ENCODE measurements around the gene TTC7B.

TTC7B gene

DNA sequence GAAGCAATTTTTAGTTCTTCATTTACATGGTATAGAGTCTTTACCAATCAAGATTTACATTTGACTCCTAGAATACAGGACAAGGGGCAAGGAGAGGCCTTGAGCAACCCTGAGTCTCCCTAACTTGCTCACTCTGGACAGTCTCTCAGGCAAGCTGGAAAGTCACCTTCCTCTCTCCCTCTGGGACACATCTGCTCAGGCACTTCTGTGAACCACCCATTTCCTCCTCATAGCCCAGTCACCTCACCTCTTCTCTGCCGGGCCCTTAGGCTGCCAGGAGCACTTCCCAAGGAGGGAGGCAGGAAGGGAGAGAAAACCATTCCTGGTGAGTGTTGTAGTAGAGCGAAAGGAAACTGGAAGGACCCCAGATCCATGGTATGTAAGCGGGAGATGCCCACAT, 202.8 kb downstream of the TTC7B start:
- no peak for DNase-seq

DNA sequence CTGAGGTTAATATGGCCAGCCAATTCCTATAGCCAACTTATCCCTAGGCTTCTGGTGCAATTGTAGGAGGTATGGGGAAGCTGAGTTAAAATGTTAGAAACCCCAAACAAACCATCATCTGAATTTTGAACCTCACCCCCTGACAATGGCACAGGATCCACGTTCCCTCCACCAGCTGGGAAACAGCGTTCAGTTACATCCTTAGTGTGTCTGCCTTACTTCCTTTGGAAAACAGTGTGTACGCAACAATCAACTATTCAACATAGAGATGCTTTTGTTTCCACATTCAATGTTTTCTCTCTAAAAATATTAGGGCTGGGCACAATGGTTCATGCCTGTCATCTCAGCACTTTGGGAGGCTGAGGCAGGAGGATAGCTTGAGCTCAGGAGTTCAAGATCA, 203.4 kb downstream of the TTC7B start:
- no peak for DNase-seq

DNA sequence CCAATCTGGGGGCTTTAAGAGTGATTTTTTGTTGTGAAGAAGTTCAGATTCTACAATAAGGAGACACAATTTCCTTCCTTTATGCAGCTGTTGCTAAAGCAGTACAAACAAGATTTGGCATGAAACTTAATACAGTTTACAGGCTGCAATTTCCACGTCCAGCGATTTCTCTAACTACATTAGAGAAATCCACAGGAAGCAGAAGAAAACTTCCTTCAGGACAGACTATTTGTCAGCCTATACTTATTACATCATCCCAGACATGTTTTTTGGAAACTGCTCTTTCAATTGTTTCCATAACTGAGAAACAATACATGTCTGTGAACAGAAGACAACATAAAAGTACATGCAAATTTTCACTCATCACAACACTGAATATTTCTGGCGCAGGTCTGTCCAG, 204.3 kb downstream of the TTC7B start:
- DNase-seq, result no peak

DNA sequence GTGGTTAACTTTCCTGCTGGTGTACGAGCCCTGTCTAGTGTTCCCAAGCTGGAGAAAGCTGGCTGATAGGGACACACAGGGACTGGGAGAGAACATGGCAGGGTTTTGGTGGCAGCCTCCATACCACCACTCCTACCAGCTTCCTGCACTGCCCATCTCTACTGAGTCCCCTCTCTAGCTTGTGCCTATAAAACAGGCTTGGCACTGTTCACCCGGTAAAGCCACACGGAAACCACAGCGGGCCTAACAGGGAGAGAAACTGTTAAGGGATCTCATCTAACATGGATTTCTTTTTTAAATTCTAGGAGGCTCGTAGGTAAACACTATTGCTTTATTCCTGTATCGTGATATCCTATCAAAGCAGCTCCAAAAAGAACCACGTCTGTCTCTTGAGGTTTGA, 204.7 kb downstream of the TTC7B start:
- DNase-seq, result no peak

DNA sequence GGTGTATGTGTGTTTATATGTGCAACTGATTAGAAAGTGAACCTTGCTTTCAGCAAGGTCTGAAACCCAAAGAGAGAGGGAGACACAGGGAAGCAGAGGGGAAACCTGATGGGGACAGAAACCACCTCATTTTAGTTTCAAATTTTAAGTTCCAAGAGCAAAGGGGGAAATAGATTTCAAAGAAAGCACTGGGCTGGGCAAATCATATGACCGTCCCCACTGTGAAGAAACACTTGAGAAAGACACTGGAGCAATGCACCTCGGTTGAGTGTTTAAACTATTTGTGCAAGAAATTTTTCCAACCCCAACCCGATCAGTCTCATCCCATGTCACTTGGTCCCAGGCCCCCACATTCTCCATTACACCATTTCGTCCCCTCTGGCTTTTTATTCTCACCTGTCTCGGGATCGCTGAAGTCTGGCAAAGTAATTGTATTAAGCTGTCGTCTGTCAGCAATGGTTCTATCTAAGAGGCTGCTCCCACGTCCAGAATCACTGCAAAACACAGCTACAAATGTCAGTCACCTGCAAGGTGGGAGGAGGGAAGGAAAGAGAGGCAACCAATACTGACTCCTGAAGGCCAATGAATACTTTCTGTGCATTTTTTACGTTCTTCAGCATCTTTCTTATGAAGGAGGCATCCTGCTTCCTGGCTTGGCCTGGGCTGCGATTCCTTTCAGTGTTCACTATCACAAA, 205.7 kb downstream of the TTC7B start:
- no peak for DNase-seq

DNA sequence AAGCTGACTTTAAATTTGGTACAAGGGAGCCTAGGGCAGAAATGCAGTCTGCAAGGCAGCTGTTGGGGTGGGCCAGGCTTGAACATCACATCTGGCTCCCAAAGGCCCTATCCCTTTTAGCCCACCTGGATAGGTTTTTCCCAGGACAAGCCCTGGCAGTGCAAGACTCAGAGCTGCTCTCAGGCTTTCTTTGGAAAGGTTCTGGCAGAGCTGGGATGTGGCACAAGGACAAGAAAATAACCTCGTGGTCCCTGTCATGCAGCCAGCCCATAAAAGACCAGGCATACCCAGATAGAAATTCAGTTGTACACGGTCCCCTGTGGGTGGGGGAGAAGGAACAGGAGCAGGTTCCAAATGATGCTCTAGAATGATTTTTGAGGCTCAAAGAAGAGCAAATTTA, 206.9 kb downstream of the TTC7B start:
- DNase-seq, result no peak

DNA sequence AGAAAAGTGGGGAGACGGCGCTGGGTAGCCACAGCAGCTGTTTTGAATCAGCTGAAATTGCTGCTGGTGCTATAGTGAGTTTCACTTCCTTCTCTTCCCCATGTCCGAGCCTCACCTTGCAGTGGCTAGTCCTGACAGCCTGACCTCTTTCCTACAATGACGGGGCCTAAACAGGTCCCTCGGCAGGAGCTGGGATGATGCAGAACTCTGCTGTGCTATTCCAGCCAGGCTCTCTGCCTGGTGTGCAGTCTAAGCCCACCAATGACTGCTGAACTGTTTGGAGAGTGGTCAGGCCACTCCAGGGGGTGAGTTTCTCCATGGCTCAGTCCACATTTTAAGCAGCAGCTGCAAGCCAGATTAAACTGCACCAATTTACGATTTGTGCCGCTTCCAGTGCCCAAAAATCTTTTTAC, 207.3 kb downstream of the TTC7B start:
- DNase-seq, result no peak

DNA sequence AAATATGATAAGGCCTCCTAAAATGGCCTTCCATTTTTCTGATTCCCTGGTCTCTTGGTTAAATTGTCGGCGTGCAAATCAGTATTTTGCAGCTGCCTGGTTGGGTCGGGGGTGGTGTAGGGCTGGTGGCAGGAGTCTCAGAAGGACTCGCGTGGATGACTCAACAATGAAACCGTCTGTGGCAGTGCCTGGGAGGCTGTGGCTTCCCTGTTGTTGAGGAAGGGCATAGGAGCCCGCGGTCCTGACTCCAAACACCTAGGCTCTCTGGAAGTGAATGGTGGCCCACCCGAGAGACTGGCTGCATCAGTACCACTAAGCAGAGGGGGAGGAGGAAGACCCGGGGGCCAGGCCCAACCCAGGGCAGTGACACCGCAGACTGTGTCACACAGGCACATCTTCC, 207.9 kb downstream of the TTC7B start:
- DNase-seq, result no peak

DNA sequence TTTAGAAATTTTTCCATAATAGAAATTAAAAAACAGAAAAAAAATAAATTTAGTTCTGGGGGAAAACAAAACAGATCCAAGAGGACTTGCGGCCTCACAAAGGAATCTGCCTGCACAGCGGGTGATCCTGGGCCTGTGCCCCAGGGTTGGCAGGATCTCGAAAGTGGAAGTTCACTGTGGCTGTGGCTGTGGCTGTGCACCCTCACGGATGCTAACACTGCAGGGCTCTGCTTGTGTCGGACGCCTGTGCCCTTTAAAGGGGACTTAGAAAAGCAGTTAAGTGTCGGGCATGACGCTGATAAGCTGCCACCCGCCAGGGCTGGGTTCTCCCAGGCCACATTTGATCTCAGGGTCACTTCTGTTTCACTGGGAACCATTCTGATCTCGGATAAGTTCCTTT, 209.1 kb downstream of the TTC7B start:
- DNase-seq, result no peak

DNA sequence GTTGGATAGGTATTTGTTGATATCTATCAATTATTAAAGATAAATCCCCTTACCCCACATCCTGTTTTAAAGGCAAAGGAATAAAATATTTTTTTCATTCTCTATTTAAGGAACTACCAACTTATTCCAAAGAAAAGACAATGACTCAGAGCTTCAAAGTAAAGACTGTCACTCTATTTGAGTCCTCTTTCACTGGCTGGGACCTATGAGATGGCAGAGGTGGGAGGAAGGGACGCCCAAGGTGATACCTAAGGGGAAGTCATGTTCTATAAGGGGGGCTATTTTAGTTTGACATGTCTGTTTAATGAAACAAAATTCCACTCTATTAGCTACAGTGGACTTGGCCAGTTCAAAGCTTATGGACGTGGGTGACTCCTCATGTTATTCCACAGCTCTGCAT, 209.8 kb downstream of the TTC7B start:
- DNase-seq, result no peak

DNA sequence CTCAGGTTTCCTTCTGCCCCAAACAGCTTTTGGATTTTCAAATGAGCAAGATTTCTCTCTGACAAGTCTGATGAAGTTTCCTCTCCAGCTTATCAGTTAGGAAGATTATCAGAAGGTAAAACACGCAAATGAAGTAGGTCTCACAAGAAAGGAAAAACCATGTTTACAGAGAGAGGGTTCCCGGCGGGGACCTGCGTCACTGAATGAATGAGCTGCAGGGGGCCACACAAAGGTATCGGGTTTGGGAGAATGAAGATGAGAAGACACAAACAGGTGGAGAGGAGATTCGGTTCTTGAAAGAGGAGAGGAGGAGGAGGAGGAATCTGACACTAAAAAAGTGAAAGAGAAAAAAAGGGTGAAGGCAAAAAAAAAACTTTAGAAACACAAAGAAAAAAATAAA, 210.8 kb downstream of the TTC7B start:
- DNase-seq, result no peak

DNA sequence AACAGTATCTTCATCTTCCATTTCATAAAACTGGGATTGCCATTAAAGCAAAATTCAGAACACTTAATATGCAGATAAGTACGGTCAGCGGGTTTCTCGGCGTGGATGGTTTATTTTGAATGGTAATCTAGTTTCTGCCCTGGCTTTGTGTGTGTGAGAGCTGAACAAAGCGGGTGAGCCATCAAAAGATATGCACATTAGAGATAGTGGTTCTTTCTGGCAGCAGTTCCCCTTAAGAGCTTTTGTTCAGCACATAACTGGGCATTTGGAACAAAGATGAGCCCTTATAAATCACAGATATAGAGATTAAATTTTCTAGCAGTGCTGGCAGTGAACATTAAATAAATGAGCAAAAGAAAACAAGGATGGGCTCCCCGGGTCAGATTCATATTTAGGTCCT, 211.9 kb downstream of the TTC7B start:
- DNase-seq, result no peak

DNA sequence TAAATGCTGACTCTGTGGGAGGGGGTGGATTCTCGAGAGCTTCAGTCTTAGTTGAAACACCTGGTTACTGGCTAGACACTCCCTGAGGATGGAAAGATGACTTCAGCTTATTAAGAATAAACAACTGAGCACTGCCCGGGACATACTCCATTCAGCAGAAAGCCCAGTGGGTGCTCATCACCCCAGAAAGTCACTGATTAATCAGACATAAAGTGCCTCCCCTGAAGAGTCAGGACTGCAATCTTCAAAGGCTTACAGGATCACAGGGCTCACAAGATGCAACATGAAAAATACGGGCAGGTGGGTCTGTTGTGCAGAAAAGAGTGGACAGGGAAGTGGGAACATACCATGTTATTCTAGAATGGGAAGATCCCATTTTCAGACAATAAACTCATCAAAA, 212.4 kb downstream of the TTC7B start:
- DNase-seq, result no peak

DNA sequence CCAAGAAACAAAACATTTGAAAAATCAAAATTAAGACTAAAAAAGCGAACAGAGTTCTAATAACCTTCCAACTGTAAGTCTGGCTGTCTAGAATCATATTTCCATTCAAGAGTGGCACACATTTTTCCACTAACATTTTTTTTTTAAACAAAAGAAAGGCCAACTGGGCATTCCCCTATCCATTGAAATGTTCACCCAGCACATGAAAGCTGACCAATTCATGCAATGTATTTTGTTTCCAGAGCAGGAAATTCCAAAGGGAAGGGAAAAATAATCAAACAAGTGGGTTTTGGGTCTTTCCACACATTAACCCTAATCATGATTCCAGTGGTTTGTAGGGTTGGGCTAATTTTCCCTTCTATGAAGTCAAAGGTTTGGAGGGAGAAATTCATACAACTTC, 212.9 kb downstream of the TTC7B start:
- no peak for DNase-seq

DNA sequence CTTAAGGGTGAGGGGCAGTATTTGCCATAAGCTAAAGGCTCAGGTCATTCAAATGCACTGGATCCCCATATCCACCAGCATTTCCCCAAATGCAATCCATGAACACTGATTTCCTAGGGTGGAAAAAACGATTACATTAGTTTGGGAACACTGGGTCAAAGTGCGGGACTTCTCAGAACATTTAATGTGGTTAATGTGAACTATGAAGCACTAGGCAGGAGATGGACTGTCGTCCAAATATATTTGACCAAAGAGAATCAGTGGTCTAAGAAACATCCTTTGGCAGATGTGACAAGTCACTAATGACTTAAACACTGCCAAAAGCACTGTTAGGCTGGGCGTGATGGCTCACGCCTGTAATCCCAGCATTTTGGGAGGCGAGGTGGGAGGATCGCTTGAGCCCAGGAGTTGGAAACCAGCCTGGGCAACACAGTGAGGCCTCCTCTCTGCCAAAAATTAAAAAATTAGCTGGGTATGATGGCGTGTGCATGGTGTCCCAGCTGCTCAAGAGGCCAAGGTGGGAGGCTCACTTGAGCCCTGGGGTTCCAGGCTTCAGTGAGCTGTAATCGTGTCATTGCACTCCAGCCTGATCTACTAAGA, 214.0 kb downstream of the TTC7B start:
- DNase-seq, result no peak

DNA sequence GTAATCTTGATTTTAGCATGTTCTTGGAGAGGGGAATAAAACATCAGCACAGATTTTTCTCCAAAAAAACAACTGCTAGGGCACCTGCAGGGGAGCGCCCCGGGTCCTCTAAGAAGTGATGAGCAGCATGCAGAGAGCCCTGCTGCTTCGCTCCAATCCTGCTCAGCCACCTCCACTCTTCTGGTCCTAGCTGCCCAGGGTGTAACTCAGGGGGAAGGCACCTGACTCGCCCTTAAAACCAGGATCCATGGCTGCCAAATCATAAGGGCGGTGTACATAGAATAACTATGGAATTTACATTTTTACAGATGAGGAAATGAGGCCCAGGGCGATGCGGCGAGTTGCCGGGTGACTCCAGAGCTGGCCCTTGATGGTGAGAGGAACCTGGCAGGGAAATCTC, 214.7 kb downstream of the TTC7B start:
- DNase-seq, result no peak

DNA sequence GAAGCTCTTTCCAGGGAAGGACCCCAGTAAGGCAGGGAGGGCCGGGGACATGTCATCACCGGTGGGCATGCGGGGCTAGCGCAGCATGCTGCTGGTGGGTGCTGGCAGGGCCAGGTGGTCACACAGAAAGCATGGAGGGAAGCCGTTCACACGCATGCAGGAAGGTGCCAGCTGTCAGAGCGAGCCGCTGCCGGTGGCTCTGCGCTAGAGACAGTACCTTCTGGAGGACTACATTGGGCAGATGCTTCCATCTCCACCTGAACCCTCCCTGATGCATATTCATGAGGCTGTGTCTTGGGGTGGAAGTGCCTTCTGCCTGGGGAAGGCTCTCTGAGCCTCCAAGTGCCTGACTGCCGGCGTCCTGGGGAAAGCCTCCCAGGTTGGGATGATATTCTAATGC, 215.6 kb downstream of the TTC7B start:
- no peak for DNase-seq

DNA sequence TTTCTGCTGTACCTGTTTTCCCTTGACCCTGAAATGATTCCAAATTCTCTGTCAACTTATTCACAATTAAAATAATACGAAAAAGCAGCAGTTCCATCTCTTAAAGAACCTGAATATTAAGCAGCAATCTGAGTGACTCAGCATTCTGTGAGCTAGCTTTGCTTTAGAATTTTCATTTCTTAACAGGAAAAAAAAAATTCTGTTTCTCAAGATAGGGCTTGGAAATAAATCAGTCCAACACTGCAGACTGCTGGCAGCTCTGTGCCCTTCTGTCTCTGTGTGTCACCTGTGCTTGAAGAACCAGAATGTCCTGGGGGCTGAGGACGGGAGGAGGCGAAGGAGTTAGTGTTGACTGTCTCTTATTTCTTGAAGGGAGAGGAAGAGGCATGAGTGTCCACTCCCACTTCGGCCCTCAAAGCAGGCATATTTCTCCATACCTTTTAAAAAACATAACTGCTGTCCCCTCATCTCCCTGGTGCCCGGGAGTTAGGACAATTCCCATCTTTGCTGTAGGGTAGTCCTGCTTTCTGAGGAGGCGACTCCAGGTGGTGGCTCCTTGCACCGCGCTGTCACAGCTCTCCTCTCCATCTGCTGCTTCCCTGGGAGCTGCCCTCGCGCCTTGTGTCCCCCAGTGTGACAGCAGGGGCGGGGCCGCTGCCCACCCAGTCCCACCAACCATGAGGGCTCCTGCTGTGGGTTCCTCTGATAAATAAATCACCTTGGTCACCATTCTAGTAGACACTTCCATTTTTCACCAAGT, 216.3 kb downstream of the TTC7B start:
- DNase-seq, result no peak

DNA sequence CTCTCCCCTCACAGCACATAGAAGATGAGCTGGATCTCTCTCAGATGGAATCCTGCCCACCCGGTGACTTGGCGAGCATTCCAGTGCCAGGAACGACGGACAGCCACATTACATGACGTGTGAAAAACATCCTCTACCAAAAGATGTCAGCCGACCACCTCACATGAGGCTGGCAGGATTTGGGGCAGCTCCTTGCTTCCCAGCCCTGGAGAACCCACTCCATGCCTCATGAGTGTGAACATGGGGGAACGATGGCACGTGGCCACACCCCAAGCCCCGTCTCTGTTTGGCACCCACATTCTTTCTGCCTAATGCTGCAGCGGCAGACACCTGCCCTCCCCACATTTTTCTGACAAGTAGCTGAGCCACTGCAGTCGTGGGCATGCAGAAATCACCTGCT, 216.9 kb downstream of the TTC7B start:
- no peak for DNase-seq

DNA sequence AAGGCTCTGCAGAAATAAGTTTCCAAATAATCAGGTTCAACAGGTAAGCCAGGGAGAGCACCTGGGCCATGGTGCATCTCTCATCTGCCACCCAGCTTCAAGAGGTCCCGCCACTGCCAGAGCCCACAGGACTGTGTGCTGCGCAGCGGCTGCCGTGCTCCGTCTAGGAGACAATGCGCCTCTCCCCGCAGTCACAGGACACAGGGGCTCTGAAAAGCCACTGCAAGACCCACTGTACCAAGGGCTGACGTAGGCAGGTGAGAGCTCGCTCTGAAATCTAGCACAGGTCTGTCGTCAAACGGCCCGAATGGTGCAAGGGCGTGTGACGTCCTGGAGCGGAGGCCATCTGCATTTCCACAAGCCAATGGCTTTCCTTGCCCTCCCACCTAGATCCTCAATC, 218.3 kb downstream of the TTC7B start:
- no peak for DNase-seq

DNA sequence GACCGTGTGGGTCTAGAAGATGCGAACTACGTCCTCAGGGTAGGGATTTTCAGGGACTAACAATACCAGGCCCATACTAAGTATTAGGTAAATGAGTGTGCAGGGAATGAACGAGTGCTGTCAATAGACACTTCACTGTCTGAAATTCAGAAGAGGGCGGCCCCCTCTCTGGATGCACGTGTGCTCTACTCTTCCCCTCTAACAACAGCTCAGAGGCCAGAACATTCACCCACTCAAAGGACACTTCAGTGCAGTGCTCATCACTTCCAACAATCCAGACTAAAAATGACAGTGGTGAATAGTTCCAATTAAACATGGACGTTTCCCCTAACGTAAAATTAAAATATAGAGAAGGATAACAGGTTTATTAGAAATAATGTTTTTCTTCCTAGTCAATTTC, 219.5 kb downstream of the TTC7B start:
- DNase-seq, result no peak

DNA sequence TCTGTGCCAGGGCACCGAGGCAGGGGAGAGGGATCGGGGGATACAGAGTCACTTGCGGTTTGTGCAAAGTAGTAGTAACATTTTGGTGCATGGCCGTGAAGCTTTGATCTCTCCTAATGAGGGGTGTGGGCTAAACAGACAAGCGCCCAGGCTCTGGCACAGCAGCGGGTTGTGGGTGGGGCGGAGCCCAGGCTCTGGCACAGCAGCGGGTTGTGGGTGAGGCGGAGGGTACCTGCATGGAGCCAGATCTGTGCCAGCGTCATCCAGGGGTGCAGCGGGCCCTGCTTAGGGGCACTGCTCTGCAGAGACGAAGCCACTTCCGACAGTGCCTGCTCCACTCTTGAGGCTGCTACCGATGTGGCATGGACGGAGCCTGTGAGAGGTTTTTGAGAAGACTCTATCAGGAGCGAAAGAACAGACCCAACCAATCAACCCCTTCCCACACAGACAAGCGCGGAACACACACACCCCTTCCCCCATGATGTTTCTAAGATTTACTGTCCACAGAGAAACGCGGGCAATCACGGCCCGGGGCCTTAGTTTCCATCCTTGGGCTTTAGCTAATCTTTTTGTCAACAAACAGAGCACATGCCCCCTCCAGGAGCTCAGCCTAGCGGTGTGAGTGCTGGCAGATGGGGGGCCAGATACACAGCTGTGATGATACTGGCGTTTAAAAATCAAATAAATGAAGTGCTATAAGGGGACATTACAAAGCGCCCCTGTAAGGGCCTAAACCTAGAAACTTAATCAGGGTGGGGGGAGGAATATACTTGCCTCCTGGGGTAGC, 222.8 kb downstream of the TTC7B start:
- no peak for DNase-seq

DNA sequence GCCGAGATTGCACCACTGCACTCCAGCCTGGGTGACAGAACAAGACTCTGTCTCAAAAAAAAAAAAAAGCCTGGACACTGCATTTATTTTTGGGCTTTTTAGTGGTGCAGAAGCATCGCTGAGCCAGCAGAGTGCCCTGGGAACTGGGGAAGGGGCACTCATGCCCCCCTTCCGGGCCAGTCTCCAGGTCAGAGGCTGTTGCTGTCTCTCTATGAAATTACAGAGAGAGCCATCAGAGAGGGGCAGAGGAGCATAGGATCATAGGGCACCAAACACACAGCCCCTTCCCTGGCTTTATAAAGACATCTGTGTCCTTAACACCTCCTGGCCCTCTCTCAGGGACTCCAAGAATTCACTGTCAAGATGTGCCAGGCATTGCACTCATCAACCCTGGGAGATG, 223.6 kb downstream of the TTC7B start:
- no peak for DNase-seq

DNA sequence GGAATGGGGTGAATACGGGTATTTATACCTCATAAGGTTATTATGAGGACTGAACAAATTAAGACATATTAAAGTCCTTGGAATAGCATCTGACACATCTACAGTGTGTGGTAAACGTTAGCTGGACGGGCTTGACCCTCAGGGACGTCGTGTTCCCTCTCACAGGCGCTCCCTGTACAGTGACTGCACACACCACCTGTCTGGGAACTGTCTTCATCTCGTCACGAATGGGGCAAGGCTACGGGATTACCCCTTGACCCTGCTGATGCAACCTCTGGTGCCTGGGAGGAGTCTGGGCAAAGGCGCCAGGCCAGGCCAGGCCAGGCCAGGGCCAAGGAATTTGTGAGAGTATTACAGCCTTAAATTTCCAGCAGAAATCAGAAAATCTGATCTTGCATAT, 228.3 kb downstream of the TTC7B start:
- DNase-seq, result no peak

Data from NCI-H774 (cell line).